Stimulated activated naive CD4-positive, alpha-beta T cell (primary cell): ENCODE results near the gene DUSP3.

ENCODE experiments used
- DNase-seq, 6 experiments: peaks; one replicate each; lab custom pipeline; 2025; lab: John Stamatoyannopoulos, UW

Gene DUSP3

GRCh38 chr17:43768943-43769342 is 9.8 kb downstream of the DUSP3 start:
- DNase-seq, result no peak

GRCh38 chr17:43768382-43768781 is 10.4 kb downstream of the DUSP3 start:
- DNase-seq, result no peak

- no peak for DNase-seq
Observed at GRCh38 chr17:43767713-43768059, 11.1 kb downstream of the DUSP3 start.

- no peak for DNase-seq
Observed at GRCh38 chr17:43767053-43767712, 11.6 kb downstream of the DUSP3 start.

- DNase-seq, result peak in 4 of 6 experiments; percentile 2 to 32 (median 27)
Observed at GRCh38 chr17:43766413-43767052, 12.2 kb downstream of the DUSP3 start.

GRCh38 chr17:43760254-43760852 is 18.4 kb downstream of the DUSP3 start:
- DNase-seq, result peak; percentile 59 to 88 (median 84)

- no peak for DNase-seq
Observed at GRCh38 chr17:43759836-43760235, 18.9 kb downstream of the DUSP3 start.

GRCh38 chr17:43758497-43759174 is 20.1 kb downstream of the DUSP3 start, which contains the start of gene SOST:
Gene SOST (minus strand): TSS chr17:43758791. CDS start chr17:43758741, 50 bp downstream.
- no peak for DNase-seq

- DNase-seq, result no peak
Observed at GRCh38 chr17:43758086-43758485, 20.7 kb downstream of the DUSP3 start.

GRCh38 chr17:43757171-43757660 is 21.6 kb downstream of the DUSP3 start:
- no peak for DNase-seq

- DNase-seq, result no peak
Observed at GRCh38 chr17:43756201-43756600, 22.6 kb downstream of the DUSP3 start.

GRCh38 chr17:43755389-43755875 is 23.3 kb downstream of the DUSP3 start:
- DNase-seq, result no peak

- no peak for DNase-seq
Observed at GRCh38 chr17:43754947-43755346, 23.8 kb downstream of the DUSP3 start.

GRCh38 chr17:43753493-43754129 is 25.2 kb downstream of the DUSP3 start:
- DNase-seq, result no peak

GRCh38 chr17:43750153-43750552 is 28.6 kb downstream of the DUSP3 start:
- DNase-seq, result no peak

- no peak for DNase-seq
Observed at GRCh38 chr17:43745541-43745940, 33.2 kb downstream of the DUSP3 start.

GRCh38 chr17:43741636-43742035 is 37.1 kb downstream of the DUSP3 start:
- no peak for DNase-seq

GRCh38 chr17:43740541-43740940 is 38.2 kb downstream of the DUSP3 start:
- no peak for DNase-seq

GRCh38 chr17:43737722-43738121 is 41.1 kb downstream of the DUSP3 start:
- no peak for DNase-seq

- no peak for DNase-seq
Observed at GRCh38 chr17:43736389-43736788, 42.4 kb downstream of the DUSP3 start.

GRCh38 chr17:43734376-43734775 is 44.4 kb downstream of the DUSP3 start:
- no peak for DNase-seq

GRCh38 chr17:43733956-43734355 is 44.8 kb downstream of the DUSP3 start:
- no peak for DNase-seq
